ENCODE results near the gene NR1H4. TPM values are rescaled to one million over a fixed set of nuclear protein-coding genes. Genes with fewer than 3 reads are reported as not detected.

NR1H4 gene
- total RNA-seq, 1 experiment from 2014 or later = not detected

- ATAC-seq (no peak), DNase-seq (ENCODE audit: low spot score) (no peak)
- Mint-ChIP-seq H3K27ac (no peak overlapping the region), H3K9me3 (no peaks in the 10 kb centered on the region), H3K27me3 (ENCODE audit: low read depth) (no peaks in the 10 kb centered on the region), H3K4me3 (no peak overlapping the region), H3K36me3 (no peaks in the 10 kb centered on the region), H3K4me1 (peaks cover 18% of the 10 kb centered on the region)
- ChIA-PET CTCF (no interaction called here), POLR2A (no interaction called here)
- TF ChIP-seq ATF3 (CRISPR knock-in tag; conservative IDR thresholded peaks at IDR 0.05) = no peak
- no peak for TF ChIP-seq USF1 (CRISPR knock-in tag; IDR thresholded peaks at IDR 0.05)
- no peak for TF ChIP-seq MAX (CRISPR knock-in tag; IDR thresholded peaks at IDR 0.05)
- no peak for TF ChIP-seq IRF1 (CRISPR knock-in tag; IDR thresholded peaks at IDR 0.05)
- TF ChIP-seq ZNF396 (CRISPR knock-in tag; IDR thresholded peaks at IDR 0.05; ENCODE audit: borderline replicate concordance) = no peak
- no peak for TF ChIP-seq CREM (CRISPR knock-in tag; IDR thresholded peaks at IDR 0.05)
- no peak for TF ChIP-seq MYBL2 (CRISPR knock-in tag; IDR thresholded peaks at IDR 0.05)
- TF ChIP-seq NFE2L1 (CRISPR knock-in tag; IDR thresholded peaks at IDR 0.05) = no peak
- TF ChIP-seq MLX (CRISPR knock-in tag; IDR thresholded peaks at IDR 0.05) = no peak
- no peak for TF ChIP-seq ATF6 (CRISPR knock-in tag; IDR thresholded peaks at IDR 0.05)
- no peak for TF ChIP-seq EMX1 (CRISPR knock-in tag; IDR thresholded peaks at IDR 0.05)
- no peak for TF ChIP-seq FOXP4 (CRISPR knock-in tag; IDR thresholded peaks at IDR 0.05)
- no peak for TF ChIP-seq CTCF (IDR thresholded peaks at IDR 0.05)
- no peak for TF ChIP-seq TCF7 (CRISPR knock-in tag; IDR thresholded peaks at IDR 0.05; ENCODE audit: low read depth)
- TF ChIP-seq ZNF532 (CRISPR knock-in tag; IDR thresholded peaks at IDR 0.05; ENCODE audit: borderline replicate concordance) = no peak
These were observed 30.2 kb upstream of the NR1H4 start for GRCh38 chr12:100443434-100443833.

Measured in WTC11 (cell line).